HG02981 (cell line): ENCODE results near the gene SBNO2.
A peak's percentile ranks its signal among the peaks of the same experiment; 100 is the strongest.

Source experiments
- ATAC-seq: cut with Tn5 transposase; IDR thresholded peaks from one replicate; pipeline ENCODE4 v1.9.1; 2021; ENCODE audit warnings: mild to moderate bottlenecking, moderate library complexity; ENCODE audit not compliant: unreplicated experiment

Gene SBNO2

DNA sequence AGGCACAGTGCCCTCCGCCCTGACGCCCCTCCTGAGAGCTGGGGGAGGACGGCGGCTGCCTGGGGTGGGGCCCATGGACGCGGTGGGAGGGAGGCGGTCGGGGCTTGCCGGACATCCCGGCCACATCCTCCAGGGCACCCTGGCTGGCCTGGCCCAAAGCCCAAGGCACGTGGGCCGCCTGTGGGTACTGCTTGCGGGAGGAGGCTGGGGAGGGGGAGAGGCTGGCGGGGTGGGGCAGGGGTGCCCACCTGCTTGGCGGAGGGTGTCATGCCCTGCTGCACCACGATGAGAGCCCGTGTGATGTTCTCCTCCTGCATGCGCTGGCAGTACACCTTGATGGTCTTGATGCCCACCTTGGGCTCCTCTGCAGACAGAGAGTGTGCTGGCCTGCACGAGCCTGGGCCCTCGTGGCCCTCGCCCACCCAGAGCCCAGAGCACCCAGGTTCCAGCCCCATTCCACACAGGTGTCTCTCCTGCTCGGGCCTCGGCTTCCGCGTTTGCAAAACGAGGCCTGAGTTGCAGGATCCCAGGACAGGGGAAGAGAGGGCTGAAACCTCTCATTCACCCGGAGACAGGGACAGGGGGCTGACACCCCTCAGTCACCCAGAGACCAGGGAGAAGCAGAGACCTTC, 82.4 kb downstream of the SBNO2 start:
- ATAC-seq = no peak

DNA sequence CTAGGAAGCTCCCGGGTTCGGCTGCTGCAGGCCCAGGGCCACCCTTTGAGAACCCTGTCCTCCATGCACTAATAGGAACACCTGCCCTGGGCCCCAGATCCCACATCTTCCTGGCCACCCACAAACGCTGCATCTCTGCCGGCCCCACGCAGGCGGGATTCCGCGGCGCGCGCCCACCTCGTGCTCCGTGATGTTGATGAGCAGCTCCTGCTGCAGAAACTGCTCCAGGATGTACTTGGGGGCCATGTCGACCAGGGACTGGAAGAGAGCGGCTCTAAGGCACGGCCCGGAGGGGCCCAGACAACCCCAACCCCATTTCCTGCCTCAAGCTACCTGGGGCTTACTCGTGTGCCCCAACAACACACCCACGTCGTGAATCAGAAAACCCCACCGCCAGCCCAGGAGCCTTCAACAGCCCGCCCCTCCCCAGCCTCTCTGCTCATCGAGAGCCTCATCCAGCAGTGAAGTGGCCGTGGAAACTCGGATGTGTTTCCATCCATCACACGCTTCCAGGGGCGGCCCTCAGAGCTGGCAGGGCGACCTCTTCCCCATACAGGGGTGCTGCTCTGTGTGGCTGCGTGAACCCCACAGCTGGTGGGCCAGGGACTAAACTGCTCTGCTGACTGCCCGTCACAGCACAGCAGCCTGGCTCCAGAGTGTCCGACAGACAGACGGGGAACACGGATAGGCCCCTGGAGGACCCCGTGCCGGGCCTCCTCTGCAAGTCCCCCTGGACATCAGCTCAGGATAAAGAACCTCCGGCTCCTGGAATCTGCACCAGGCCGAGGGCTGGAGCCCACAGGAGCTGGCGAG, 83.1 kb downstream of the SBNO2 start:
- no peak for ATAC-seq

DNA sequence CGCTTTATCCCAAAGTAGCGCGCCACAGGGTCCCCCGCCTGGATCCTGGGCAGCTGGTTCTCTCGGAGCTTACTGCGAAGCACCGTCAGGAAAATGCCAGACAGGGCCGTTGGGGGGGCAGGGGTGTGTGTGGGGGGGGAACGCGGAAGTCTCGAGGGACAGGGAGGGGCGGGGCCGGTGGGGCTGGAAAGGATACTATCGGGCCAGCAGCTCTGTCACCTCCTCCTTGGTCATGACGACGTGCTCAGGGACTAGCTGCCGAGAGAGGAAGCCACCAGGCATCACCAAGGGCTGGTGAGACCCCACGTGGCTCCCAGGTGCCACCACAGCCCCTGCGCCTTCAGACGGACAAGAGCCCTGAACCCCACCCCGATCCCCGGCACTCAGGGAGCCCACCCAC, 84.2 kb downstream of the SBNO2 start:
- ATAC-seq = no peak

DNA sequence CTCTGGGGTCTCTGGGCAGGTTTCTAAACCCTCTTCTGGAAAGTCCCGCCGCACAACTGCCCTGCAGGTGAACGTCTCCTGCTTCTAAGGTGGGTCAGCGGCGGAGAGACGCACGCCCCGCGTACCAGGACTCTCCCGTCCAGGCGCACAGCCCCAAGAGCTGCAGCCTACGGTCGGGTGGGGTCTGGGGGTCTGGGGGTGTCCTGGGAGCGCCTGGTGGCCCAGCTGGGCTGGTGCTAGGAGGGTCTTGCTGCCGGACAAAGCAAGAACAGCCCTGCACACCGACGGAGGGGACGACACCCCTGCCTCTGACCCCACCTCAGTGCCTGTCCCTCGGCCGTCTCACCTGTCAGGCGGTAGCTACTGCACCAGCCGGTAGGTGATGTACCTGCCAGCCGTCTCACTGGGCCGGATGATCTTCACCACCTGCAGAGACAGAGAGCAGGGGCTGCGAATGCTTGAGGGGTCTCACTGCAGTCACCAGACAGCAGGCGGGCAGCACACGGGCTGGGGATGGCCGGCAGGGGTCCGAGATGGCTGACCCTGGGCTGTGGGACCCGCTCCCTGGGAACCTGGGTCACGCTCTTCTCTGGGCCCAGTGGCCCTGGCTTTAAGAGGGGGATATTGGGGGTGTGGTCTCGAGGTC, 84.8 kb downstream of the SBNO2 start:
- ATAC-seq = no peak

DNA sequence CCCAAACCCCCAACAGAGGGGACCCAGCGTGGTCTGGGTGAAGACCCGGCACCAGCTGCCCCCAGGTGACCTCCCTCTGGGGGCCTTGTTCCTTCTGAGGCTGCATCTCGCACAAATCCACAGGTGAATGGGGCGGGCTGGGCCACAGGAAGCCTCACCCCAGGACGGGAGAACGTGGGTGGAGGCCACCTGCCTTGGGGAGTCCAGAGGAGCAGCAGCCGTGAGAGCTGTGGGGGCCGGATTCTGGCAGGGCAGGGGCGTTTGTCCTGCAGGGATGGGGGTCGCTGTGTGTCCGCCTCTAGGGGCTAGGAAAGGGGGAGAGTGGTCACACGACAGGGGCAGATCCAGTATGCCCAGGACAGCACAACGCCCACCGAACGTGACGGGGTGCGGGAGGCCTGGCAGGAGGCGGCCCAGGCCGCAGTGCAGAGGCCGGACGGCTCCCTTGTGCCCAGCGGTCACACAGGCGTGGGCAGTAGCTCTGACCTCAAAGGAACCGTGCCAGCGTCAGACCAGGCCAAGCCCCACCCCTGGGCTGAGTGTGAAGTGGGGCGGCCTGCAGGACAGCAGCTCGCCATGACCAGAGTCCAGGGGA, 85.6 kb downstream of the SBNO2 start:
- ATAC-seq = no peak

DNA sequence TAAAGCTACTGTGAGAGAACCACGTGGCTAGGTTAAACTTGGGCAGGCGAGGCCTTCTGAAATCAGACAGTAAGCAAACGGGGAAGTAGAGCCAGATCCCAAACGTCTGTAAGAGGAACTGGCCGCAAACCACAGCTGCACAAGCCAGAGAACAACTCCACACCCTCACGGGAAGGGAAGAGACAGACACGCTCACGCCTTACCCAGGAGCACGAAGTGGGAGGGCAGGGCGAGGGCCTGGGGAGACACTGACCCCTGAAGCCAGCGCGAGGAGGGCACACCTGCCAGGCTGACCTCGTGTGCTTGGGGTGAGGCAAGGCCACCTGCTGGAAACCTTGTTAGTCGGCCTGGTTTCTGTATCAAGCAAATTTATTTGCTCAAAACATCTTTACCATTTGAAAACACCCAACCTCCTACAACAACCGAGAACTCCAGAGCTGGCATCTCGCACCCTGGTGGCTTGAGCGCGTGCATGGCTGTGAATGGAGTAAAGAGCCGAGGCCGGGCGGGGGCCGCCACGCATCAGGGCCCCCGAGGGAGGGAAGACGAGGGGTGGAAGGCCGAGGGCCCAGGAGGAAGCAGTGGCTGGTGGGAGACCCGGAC, 86.2 kb downstream of the SBNO2 start:
- no peak for ATAC-seq

DNA sequence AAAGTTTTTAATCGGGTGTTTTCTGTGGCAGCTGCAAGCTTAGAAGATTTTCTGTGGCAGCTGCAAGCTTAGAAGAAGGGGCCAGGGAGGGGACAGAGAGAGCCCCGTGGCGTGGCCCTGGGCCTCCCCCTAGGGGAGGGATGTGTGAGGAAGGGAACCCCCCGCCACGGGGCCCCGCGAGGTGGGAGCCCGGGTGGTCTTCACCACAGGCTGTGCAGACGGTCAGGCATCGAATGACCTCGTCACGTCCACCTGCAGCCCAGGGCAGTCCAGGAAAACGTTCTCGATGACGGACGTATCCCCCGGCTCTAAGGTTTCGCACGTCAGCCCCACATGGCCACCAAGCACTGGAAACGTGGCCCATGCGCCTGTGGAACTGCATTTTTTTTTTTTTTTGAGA, 87.5 kb downstream of the SBNO2 start:
- ATAC-seq = no peak

DNA sequence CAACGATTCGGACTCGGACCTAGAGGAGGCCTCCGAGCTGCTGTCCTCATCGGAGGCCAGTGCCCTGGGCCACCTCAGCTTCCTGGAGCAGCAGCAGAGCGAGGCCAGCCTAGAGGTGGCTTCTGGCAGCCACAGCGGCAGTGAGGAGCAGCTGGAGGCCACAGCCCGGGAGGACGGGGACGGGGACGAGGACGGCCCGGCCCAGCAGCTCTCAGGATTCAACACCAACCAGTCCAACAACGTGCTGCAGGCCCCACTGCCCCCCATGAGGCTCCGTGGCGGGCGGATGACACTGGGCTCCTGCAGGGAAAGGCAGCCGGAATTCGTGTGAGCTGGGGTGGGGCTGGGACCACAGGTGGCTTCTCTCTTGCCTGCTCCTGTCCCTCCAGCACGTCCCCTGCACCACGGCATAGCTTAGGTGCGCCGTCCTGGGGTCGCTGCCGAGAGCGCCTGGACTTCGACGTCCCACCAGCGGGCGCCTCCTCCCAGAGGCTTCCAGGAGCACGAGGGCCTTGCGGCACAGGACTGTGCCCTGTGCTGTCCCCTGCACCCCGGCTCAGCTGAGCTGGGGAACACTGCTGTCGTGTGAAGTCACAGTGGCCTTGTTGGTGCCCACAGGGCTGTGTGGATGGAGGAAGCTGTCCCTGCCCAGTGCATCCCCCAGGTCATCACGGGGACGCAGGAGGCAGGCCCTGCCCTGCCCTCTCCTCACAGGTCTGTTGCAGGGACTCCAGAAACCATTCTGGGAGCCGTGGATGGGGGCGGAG, 88.2 kb downstream of the SBNO2 start:
- ATAC-seq = no peak

DNA sequence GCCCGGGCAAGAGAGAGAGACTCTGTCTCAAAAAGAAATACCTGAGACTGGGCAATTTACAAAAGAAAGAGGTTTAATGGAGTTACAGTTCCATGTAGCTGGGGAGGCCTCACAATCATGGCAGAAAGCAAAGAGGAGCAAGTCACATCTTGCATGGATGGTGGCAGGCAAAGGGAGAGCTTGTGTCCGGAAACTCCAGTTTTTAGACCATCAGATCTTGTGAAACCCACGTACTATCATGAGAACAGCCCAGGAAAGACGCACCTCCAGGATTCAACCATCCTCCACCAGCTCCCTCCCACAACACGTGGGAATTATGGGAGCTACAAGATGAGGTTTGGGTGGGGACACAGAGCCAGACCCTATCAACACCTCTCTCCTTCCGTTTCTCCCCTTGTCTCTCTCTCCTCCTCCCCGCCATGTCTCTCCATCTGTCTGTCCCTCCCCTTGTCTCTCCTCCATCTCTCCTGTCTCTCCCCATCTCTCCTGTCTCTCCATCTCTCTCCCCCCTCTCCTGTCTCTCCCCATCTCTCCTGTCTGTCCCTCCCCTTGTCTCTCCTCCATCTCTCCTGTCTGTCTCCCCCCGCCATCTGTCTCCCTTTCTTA, 88.9 kb downstream of the SBNO2 start:
- no peak for ATAC-seq

DNA sequence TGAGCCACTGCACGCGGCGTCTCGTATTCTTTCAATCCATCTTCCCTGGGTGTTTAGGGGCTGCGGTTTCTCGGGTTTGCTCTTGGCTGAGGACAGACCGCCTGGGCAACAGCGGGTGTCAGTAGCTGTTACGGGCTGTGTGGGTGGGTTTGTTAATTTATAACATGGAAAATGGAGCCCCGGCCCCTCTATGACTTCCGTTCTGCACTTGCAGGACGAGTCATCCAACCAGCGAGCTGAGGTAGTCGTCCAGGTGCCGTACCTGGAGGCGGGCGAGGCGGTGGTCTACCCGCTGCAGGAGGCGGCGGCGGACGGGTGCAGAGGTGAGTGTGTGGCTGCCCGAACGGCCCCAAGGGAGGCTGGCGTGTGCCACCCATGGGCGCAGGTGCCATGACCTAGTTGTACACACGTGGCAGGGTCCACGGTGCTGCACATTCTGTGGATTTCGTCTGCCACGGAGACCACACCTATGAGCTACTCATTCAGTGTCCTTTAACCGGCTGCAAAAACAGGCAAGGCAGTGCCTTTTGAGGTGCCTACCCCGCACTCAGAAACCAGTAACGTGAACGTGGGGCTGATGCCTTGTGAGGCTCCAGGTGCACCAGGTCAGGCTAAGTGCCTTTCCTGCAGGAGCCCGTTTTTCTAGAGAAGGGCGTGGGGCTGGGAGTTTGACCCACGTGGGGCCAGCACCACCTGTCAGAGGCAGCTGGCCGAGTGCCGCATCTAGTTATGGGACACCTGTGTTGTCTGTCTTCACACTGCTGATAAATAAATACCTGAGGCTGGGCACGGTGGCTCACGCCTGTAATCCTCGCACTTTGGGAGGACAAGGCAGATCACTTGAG, 89.8 kb downstream of the SBNO2 start:
- ATAC-seq = no peak

DNA sequence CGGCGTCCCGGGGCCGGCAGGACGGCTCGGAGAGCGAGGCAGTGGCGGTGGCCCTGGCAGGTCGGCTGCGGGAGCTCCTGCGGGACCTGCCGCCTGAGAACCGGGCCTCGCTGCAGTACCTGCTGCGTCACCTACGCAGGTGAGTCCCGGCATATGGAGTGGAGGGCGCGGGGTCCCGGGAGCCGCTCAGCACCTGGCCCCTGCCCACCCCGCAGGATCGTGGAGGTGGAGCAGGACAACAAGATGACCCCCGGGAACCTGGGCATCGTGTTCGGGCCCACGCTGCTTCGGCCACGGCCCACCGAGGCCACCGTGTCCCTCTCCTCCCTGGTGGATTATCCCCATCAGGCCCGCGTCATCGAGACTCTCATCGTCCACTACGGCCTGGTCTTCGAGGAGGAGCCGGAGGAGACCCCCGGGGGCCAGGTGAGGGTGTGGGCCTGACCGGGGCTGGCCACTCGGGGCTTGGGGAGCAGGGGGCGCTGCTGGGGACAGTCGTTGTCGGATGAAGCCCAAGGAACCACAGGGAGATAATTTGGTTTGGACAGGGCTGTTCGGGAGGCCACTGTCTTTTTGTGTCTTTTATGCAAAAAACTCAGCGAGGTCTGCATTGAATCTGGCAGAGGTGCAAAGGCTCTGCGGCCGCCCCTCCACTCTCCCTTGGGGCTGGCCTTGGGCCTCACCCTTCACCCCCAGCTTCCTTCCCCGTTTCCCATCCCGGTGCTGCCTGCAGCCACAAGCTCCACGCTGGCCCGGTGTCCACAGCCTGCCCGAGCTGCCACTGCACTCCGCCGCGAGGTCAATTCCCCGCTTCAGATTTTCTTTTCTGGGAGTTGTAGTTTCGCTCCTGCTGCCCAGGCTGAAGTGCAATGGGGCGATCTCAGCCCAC, 90.9 kb downstream of the SBNO2 start:
- no peak for ATAC-seq

DNA sequence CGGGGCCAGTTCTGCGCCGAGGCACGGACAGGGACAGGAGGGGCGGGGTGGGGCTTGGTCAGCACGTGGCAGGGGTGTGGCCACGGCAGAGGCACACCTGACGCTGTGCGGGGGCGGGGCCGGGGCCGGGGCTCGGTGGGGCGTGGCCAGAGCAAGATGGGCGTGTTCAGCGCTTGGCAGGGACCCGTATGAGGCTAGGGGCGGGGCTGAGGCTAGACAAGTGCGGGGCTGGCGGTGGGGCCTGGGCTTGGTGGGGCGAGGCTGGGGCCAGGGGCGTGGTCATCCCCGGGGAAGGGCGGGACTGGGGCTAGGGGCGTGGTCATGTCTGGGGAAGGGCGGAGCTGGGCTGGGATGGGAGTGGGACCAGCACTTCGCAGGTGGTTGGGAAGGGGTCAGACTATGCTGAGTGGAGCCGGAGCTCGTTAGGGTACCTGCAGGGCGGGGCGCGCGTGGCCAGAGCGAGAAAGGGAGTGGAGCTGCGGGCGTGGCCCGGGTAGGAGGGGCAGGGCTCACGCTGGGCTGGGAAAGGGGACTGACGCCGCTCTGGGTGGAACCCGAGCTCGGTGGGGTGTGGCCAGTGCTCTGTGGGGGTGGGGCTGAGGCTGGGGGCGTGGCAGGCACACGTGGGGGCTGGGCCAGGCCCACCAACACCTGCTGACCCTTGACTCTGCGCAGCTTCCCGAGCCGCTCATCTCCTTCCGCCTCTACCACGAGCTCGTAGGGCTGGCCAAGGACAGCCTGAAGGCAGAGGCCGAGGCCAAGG, 91.7 kb downstream of the SBNO2 start:
- no peak for ATAC-seq

DNA sequence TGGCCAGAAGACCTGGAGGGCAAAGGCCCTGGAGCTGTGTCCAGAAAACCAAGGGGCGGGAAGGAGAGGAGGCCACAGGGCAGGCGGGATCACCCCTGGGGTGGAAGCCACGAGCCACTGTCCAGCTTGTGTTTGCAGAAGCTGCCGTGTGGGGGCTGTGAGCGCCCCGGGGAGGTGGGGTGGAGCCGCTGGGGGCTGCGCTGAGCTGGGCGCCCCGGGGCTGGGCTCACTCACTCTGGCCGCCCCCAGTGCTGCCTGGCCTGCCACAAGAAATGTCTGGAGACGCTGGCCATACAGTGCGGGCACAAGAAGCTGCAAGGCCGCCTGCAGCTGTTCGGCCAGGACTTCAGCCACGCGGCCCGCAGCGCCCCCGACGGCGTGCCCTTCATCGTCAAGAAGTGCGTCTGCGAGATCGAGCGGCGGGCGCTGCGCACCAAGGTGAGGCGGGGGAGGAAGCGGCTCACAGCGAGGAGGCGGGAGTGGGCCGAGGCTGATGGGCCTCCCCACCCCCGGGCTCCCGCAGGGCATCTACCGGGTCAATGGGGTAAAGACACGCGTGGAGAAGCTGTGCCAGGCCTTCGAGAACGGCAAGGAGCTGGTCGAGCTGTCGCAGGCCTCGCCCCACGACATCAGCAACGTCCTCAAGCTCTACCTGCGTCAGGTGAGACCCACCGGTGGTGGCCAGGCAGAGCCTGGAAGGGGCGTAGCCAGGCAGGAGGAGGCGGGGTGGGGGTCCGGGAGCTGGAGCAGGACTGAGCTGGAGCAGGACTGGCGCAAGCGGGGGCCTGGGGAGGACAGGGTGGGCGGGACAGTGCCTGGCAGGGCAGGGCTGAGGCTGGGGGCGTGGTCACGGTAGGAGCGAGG, 92.5 kb downstream of the SBNO2 start:
- no peak for ATAC-seq

DNA sequence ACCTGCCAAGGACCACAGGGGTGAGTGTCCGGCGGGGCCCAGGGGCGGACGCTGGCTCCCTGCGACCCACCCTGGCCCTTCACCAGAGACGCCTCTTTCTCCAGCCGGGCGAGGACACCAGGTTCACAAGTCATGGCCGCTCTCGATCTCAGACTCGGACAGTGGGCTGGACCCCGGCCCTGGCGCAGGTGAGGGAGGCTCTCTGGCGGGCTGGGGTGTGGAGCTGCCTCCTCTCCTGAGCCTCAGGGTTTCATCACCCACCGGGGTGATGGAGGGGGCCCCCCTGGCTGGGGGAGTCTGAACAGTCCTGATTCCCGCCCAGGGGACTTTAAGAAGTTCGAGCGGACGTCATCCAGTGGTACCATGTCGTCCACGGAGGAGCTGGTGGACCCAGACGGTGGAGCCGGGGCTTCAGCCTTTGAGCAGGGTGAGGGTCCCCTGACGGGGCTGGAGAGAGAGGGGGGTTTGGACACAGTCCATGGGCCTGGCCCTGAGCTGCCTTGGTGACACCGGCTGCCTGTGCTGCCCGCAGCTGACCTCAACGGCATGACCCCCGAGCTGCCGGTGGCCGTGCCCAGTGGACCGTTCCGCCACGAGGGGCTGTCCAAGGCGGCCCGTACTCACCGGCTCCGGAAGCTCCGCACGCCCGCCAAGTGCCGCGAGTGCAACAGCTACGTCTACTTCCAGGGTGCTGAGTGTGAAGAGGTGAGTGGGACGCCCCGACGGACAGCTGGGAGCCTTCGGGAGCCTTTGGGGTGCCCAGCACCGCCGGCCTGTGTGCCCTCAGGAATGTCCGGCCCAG, 93.5 kb downstream of the SBNO2 start:
- ATAC-seq = no peak

DNA sequence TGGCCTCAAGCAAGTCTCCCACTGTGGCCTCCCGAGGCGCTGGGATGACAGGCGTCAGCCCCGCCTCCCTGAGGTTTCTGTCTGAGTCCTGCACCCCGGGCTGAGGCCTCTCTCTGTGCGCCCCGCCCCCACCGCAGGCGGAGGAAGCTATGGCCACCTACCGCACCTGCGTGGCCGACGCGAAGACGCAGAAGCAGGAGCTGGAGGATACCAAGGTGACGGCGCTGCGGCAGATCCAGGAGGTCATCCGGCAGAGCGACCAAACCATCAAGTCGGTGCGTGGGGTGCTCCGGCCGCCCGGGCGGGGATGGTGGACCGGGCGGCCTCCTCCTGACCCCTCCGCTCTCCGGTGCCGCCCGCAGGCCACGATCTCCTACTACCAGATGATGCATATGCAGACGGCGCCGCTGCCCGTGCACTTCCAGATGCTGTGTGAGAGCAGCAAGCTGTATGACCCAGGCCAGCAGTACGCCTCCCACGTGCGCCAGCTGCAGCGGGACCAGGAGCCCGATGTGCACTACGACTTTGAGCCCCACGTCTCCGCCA, 94.4 kb downstream of the SBNO2 start:
- ATAC-seq = no peak

DNA sequence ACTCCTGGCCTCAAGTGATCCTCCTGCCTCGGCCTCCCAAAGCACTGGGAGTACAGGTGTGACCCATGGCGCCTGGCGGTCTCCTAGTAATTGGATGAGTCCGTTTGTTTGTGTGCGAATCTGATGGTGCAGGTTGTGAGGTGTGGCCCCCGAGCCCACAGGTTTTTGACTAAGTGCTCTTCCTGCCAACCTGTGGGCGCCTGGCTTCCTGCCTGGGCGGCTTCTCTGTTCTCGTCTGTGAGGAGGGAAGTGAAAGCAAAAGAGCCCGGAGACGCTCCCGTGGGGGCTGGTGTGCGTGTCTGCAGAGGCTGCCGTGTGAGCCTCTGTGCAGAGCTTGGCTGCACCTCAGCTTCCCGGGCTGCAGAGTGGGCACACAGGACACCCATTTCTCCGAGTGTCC, 97.1 kb downstream of the SBNO2 start:
- ATAC-seq = peak; percentile 67
